ENCODE data around the gene TAOK3. TPM values are rescaled to one million over a fixed set of nuclear protein-coding genes. Genes with fewer than 3 reads are reported as not detected.
A peak's percentile ranks its signal among the peaks of the same experiment; 100 is the strongest.

TAOK3 gene
- total RNA-seq, 1 donor from 2014 or later = 13.5 TPM

- TF ChIP-seq, protein P1, sequence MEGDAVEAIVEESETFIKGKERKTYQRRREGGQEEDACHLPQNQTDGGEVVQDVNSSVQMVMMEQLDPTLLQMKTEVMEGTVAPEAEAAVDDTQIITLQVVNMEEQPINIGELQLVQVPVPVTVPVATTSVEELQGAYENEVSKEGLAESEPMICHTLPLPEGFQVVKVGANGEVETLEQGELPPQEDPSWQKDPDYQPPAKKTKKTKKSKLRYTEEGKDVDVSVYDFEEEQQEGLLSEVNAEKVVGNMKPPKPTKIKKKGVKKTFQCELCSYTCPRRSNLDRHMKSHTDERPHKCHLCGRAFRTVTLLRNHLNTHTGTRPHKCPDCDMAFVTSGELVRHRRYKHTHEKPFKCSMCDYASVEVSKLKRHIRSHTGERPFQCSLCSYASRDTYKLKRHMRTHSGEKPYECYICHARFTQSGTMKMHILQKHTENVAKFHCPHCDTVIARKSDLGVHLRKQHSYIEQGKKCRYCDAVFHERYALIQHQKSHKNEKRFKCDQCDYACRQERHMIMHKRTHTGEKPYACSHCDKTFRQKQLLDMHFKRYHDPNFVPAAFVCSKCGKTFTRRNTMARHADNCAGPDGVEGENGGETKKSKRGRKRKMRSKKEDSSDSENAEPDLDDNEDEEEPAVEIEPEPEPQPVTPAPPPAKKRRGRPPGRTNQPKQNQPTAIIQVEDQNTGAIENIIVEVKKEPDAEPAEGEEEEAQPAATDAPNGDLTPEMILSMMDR (IDR thresholded peaks at IDR 0.05; ENCODE audit: insufficient read depth, low read length, poor library complexity, severe bottlenecking) = no peak
- no peak for DNase-seq (ENCODE audit: low read depth)
- Histone ChIP-seq H3K36me3 (ENCODE audit: control insufficient read depth, insufficient read depth, low read length) (no peaks in the 10 kb centered on the region), H3K4me3 (ENCODE audit: low read depth, low read length) (no peak overlapping the region), H3K27me3 (ENCODE audit: control insufficient read depth, insufficient read depth, low read length) (no peaks in the 10 kb centered on the region)
Observed at GRCh38 chr12:118122264-118122663, 250.4 kb downstream of the TAOK3 start.

- Histone ChIP-seq H3K36me3 (ENCODE audit: control insufficient read depth, insufficient read depth, low read length) (no peaks in the 10 kb centered on the region), H3K27me3 (ENCODE audit: control insufficient read depth, insufficient read depth, low read length) (no peaks in the 10 kb centered on the region), H3K4me3 (ENCODE audit: low read depth, low read length) (no peak overlapping the region)
- TF ChIP-seq, protein P1 (IDR thresholded peaks at IDR 0.05; ENCODE audit: insufficient read depth, low read length, poor library complexity, severe bottlenecking) = peak; percentile 76
- no peak for DNase-seq (ENCODE audit: low read depth)
Observed at GRCh38 chr12:118120579-118121363, 251.9 kb downstream of the TAOK3 start.

GRCh38 chr12:118119449-118119879, 253.2 kb downstream of the TAOK3 start:
- TF ChIP-seq, protein P1 (IDR thresholded peaks at IDR 0.05; ENCODE audit: insufficient read depth, low read length, poor library complexity, severe bottlenecking) = no peak
- H3K27me3 ChIP-seq (ENCODE audit: control insufficient read depth, insufficient read depth, low read length) = no peaks in the 10 kb centered on the region
- no peak for DNase-seq (ENCODE audit: low read depth)
- no peaks in the 10 kb centered on the region for H3K36me3 ChIP-seq (ENCODE audit: control insufficient read depth, insufficient read depth, low read length)
- no peak overlapping the region for H3K4me3 ChIP-seq (ENCODE audit: low read depth, low read length)

DNA sequence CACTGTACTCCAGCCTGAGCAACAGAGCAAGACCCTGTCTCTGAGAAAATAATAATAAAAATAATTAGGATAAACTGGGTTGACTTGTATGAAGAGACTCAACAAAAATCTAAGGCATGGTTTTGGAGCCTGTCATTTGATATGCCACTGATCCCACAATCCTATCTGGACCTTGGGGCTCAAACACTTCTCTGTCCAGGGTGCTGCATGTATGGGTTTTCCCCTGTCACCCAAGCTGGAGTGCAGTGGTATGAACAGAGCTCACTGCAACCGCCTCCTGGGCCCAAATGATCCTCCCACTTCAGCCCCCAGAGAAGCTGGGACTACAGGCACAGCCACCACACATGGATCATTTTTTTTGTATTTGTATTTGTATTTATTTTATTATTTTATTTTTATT, 263.6 kb downstream of the TAOK3 start:
- DNase-seq (ENCODE audit: low read depth) = no peak
- Histone ChIP-seq H3K36me3 (ENCODE audit: control insufficient read depth, insufficient read depth, low read length) (no peaks in the 10 kb centered on the region), H3K4me3 (ENCODE audit: low read depth, low read length) (no peak overlapping the region), H3K27me3 (ENCODE audit: control insufficient read depth, insufficient read depth, low read length) (no peaks in the 10 kb centered on the region)
- TF ChIP-seq, protein P1 (IDR thresholded peaks at IDR 0.05; ENCODE audit: insufficient read depth, low read length, poor library complexity, severe bottlenecking) = no peak

GRCh38 chr12:118107694-118108093, 265.0 kb downstream of the TAOK3 start:
- DNase-seq (ENCODE audit: low read depth) = no peak
- no peaks in the 10 kb centered on the region for H3K36me3 ChIP-seq (ENCODE audit: control insufficient read depth, insufficient read depth, low read length)
- no peaks in the 10 kb centered on the region for H3K27me3 ChIP-seq (ENCODE audit: control insufficient read depth, insufficient read depth, low read length)
- TF ChIP-seq, protein P1 (IDR thresholded peaks at IDR 0.05; ENCODE audit: insufficient read depth, low read length, poor library complexity, severe bottlenecking) = no peak
- H3K4me3 ChIP-seq (ENCODE audit: low read depth, low read length) = no peak overlapping the region

DNA sequence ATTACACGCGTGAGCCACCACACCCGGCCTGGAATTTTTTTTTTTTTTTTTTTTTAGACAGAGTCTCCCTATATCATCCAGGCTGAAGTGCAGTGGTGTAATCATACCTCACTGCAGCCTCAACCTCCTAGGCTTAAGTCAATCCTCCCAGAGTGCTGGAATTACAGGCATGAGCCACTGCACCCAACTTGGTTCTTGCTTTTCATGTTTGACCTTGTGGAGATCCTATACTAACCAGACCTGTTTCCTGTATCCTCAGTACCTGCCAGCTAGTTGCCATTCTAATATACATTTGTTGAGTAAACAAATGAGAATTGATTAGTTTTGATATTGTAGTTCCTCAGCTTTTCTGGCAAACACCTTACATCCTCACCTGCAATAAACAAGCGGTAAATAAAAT, 265.7 kb downstream of the TAOK3 start:
- no peaks in the 10 kb centered on the region for H3K36me3 ChIP-seq (ENCODE audit: control insufficient read depth, insufficient read depth, low read length)
- DNase-seq (ENCODE audit: low read depth) = no peak
- H3K27me3 ChIP-seq (ENCODE audit: control insufficient read depth, insufficient read depth, low read length) = no peaks in the 10 kb centered on the region
- TF ChIP-seq, protein P1 (IDR thresholded peaks at IDR 0.05; ENCODE audit: insufficient read depth, low read length, poor library complexity, severe bottlenecking) = no peak
- no peak overlapping the region for H3K4me3 ChIP-seq (ENCODE audit: low read depth, low read length)

Measured in kidney epithelial cell (primary cell).